ENCODE results near the gene GSTM3. TPM values are rescaled to one million over a fixed set of nuclear protein-coding genes. Genes with fewer than 3 reads are reported as not detected.
A peak's percentile ranks its signal among the peaks of the same experiment; 100 is the strongest.

The GSTM3 gene
- total and polyA plus RNA-seq, 10 donors: 8.9 to 44.0 (median 20.9) TPM

DNA sequence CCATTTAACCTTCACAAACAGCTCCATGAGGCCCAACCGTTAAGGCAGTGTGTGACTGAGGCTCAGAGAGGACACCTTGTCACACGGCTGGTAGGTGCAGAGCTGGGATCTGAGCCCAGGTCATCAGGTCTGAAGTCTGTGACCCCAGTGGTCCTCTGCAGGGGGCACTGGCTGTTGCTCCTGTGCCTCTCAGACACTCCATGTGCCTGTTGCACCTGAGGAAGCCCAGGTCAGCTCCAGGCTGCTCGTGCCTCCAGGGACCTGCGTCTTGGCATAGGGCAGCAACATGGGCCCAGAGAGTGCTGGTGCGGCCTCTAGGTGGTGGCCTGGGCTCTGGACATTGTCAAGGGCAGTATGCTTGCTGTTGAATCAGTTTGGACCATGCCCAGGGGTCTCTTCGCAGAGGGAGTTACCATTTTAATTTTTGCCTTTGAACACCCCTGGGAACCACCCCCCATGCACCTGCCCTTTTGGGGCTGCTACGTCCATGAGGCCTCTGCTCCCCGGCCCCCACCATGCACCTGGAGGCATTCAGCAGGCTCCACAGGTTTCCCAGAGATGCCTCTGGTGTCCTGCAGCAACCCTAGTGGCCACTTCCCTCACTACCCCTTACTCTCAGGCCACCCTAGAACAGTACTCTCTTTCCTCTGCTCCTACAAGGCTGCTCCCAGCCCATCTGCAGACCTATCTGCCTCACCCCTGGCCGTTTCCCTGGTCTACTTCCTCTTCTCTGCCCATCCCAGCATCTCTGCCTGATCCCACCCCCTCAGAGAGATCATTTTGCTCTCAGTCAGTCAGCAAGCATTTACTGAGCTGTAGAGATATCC is 48.1 kb upstream of the GSTM3 start:
- peak overlapping the region in 5 of 8 donors; percentile 76 to 87 (median 81) for H3K27ac ChIP-seq
- intact Hi-C loops (cut with DNase I; ENCODE audit: low total_unique reads): no loop called here
- TF ChIP-seq POLR2AphosphoS5 (IDR thresholded peaks at IDR 0.05) (no peak), POLR2A (IDR thresholded peaks at IDR 0.05) (no peak)
- TF ChIP-seq, protein P1, sequence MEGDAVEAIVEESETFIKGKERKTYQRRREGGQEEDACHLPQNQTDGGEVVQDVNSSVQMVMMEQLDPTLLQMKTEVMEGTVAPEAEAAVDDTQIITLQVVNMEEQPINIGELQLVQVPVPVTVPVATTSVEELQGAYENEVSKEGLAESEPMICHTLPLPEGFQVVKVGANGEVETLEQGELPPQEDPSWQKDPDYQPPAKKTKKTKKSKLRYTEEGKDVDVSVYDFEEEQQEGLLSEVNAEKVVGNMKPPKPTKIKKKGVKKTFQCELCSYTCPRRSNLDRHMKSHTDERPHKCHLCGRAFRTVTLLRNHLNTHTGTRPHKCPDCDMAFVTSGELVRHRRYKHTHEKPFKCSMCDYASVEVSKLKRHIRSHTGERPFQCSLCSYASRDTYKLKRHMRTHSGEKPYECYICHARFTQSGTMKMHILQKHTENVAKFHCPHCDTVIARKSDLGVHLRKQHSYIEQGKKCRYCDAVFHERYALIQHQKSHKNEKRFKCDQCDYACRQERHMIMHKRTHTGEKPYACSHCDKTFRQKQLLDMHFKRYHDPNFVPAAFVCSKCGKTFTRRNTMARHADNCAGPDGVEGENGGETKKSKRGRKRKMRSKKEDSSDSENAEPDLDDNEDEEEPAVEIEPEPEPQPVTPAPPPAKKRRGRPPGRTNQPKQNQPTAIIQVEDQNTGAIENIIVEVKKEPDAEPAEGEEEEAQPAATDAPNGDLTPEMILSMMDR (IDR thresholded peaks at IDR 0.05 in 8 of 11, conservative IDR thresholded peaks at IDR 0.05 in 3 of 11): peak in 2 of 11 experiments; percentile 27 to 33

DNA sequence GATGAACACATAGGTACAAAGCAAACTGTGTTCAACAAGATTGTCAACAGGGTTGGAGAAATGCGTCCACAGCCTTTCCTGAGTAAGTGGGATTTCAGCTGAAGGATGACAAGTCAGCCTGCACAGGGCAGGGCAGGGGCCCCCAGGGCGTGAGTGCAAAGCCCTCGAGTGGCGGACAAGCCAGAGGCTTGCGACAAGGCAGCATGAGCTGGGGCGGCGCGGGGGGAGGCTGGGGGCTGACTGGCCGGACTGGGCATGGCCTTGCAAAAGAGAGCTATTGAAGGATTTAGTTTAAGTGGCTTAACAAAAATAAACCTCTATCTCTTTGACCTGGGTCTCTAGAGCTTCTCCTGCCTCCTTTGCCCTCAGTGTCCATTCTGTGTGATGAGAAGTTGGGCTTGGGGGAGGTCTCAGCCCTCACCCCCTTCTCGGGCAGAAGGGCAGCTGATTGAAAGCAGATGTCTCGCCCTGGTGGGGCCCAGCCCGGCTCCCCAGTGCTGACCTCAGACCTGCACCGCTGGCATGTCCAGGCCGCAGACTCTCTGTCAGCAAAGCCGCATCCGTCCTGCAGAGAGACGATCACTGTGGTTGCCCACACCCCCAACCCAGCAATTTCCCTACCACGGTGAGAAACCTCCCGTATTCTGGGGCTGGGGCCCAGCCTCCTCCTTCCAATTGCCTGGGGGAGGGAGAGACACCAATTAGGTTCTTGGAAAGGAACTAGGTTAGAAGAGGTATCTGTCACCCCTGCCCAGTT is 47.2 kb upstream of the GSTM3 start:
- Histone ChIP-seq H3K27me3 (replicated peaks in 1 of 7) (peaks cover 0 to 6% (median 0%) of the 10 kb centered on the region in 7 donors), H3K36me3 (no peaks in the 10 kb centered on the region), H3K9me3 (no peaks in the 10 kb centered on the region), H3K27ac (peak overlapping the region in 3 of 8 donors; percentile 77 to 87 (median 81)), H3K4me3 (no peak overlapping the region), H3K4me1 (peaks cover 22 to 69% (median 52%) of the 10 kb centered on the region in 6 donors)
- TF ChIP-seq, protein P1 (IDR thresholded peaks at IDR 0.05 in 8 of 11, conservative IDR thresholded peaks at IDR 0.05 in 3 of 11): no peak
- peak in 1 of 3 donors; percentile 23 for TF ChIP-seq POLR2AphosphoS5 (IDR thresholded peaks at IDR 0.05)
- intact Hi-C loops (cut with DNase I; ENCODE audit: low total_unique reads): no loop called here
- 73 to 86% (median 82%) methylated on average over 13 to 19 of the region's 19 CpGs for WGBS, 5 donors
- DNase-seq: peak; percentile 79

More for the DNA sequence above, 48.1 kb upstream of the GSTM3 start:
- peak; percentile 74 for DNase-seq
- no peaks in the 10 kb centered on the region for H3K36me3 ChIP-seq
- H3K9me3 ChIP-seq: no peaks in the 10 kb centered on the region
- 73 to 82% (median 78%) methylated on average over 6 to 9 of the region's 9 CpGs for WGBS, 5 donors
- peaks cover 0 to 6% (median 0%) of the 10 kb centered on the region in 7 donors for H3K27me3 ChIP-seq (replicated peaks in 1 of 7)
- no peak overlapping the region for H3K4me3 ChIP-seq
- H3K4me1 ChIP-seq: peaks cover 31 to 78% (median 61%) of the 10 kb centered on the region in 6 donors

DNA sequence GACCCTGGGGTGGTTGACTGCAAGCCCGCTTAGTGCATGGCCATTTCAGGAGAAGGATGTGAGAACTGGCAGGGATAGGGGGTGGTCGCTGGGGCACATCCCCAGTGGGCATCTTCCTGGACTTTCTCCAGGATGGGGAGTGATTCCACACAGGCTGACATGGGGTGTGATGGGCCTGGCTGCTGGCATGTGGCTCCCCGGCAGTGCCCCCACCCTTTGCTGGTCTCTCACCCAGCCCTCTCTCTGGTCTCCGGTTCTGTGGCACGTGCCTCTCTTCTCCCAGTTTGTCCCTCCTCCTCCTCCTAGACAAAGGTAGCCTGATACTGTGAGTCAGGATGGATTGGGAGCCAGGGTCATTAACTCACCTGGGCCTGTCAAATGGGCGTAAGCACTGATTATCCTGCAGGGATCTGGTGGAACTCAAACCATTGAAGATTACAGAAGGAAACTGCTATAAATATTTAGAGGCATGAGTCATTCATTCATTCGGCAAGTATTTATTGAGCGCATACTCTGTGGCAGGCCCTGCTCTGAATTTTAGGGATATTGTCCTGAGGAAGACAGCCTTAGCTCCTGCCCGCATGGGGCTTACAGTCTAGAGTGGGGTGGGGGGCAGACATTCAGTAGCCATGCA is 46.5 kb upstream of the GSTM3 start:
- peaks cover 0 to 4% (median 0%) of the 10 kb centered on the region in 7 donors for H3K27me3 ChIP-seq (replicated peaks in 1 of 7)
- H3K36me3 ChIP-seq: no peaks in the 10 kb centered on the region
- intact Hi-C loops (cut with DNase I; ENCODE audit: low total_unique reads): no loop called here
- H3K27ac ChIP-seq: peak overlapping the region in 1 of 8 donors; percentile 21
- TF ChIP-seq POLR2A (IDR thresholded peaks at IDR 0.05) (no peak), POLR2AphosphoS5 (IDR thresholded peaks at IDR 0.05) (no peak)
- TF ChIP-seq, protein P1 (IDR thresholded peaks at IDR 0.05 in 8 of 11, conservative IDR thresholded peaks at IDR 0.05 in 3 of 11): no peak
- peaks cover 17 to 69% (median 45%) of the 10 kb centered on the region in 6 donors for H3K4me1 ChIP-seq
- H3K9me3 ChIP-seq: no peaks in the 10 kb centered on the region
- peak; percentile 46 for DNase-seq
- no peak overlapping the region for H3K4me3 ChIP-seq
- WGBS, 5 donors: 87 to 96% (median 93%) methylated on average over 9 of the region's 9 CpGs
